Stimulated activated naive CD8-positive, alpha-beta T cell treated with anti-CD3 and anti-CD28 coated beads, Interleukin-15, amount 100 ng/mL, for 72 hours (primary cell): Measurements from ENCODE around the gene SEMA5A.

ENCODE experiments used
- ATAC-seq: fragments of 150-1000 bp; cut with Tn5 transposase; 2 replicates; pipeline ENCODE4 v1.10.0; 2021; ENCODE audit warnings: mild to moderate bottlenecking, moderate library complexity
- DNase-seq, 2 donors: peaks; one replicate each; pipeline ENCODE4 v3.0.0; 2021 to 2022
- H3K27ac Mint-ChIP-seq, 2 donors: one replicate each; pipeline ENCODE4 v1.8.0; 2022; ENCODE audit warnings: mild to moderate bottlenecking in 2 of 2, mixed read lengths in 2 of 2, moderate library complexity in 2 of 2
- H3K27me3 Mint-ChIP-seq: one replicate; pipeline ENCODE4 v1.8.0; 2022; ENCODE audit warnings: mixed read lengths
- H3K4me1 Mint-ChIP-seq: one replicate; pipeline ENCODE4 v1.8.0; 2022; ENCODE audit warnings: mild to moderate bottlenecking, mixed read lengths
- H3K4me3 Mint-ChIP-seq, 2 donors: one replicate each; pipeline ENCODE4 v1.8.0; 2022; ENCODE audit warnings: mild to moderate bottlenecking in 2 of 2, mixed read lengths in 2 of 2, moderate library complexity in 1 of 2
- H3K9me3 Mint-ChIP-seq, 2 donors: one replicate each; pipeline ENCODE4 v1.8.0; 2022; ENCODE audit warnings: mixed read lengths in 2 of 2

Gene SEMA5A

DNA sequence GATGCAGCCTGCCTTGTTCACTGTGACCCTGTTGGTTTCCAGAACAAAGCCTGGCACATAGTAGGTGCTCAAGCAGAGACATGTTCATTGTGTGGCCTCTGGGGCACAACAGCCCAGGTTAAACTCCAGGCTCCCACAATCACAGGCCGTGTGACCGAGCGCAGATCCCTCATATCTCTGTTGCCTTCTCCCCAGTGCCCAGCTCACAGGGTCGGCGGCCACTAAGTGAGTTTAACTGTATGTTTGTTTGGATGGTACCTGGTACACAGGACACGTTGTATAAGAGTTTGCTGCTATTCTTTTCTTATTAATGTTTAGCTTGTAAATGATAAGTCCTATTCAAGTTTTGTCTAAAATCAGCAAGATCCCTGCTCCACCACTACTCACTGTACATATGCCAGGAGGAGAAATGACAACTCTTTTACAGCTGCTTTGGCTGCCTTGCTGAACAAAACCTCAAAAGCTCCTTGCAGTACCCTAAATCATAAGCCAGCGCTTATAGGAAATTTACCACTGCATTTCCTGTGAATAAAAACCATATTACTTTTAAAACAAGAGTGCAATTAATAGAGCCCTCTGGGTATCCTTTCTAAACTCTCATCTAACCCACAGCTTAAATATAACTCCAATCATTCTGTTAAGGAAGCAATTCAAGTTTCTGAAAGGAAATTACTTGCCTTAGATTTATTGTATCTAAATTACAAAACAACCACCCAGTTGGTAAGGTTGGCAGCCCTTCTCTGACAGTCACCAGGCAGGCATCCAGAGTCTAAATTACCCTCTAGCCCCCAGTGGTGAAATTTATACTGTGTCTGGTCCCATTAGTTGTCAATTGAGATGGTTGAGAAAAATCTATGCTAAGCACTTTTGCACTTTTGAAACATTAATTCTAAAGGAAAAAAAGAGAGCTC lies 379.4 kb downstream of the SEMA5A start:
- DNase-seq = no peak
- Mint-ChIP-seq H3K4me3 (no peak overlapping the region), H3K27me3 (no peaks in the 10 kb centered on the region), H3K4me1 (no peaks in the 10 kb centered on the region), H3K27ac (no peak overlapping the region), H3K9me3 (peaks cover 0 to 9% of the 10 kb centered on the region in 2 donors)
- no peak for ATAC-seq

DNA sequence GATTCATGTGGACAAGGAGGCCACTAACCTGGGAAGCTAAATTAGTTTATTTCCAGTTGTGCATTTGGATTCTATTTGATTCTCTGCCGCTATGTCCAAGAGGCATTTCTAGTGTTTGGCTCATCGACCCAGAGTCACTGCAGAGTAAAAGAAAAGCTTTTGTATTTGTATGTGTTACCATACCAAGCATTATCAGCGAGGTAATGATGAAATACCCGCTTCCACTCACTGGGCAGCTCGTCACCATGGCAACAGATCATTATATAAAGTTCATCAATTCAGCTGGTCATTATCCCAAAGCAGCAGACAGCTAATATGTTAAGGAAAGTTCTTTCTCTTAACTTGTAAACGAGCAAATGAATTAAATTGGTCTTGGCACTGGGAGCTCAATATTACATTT lies 380.3 kb downstream of the SEMA5A start:
- Mint-ChIP-seq H3K27ac (no peak overlapping the region), H3K4me1 (no peaks in the 10 kb centered on the region), H3K9me3 (peaks cover 0 to 9% of the 10 kb centered on the region in 2 donors), H3K27me3 (no peaks in the 10 kb centered on the region), H3K4me3 (no peak overlapping the region)
- DNase-seq (no peak), ATAC-seq (no peak)

- Mint-ChIP-seq H3K27ac (no peak overlapping the region), H3K27me3 (no peaks in the 10 kb centered on the region), H3K9me3 (peaks cover 4 to 23% of the 10 kb centered on the region in 2 donors), H3K4me1 (no peaks in the 10 kb centered on the region), H3K4me3 (no peak overlapping the region)
- ATAC-seq (no peak), DNase-seq (no peak)
These were observed 385.1 kb downstream of the SEMA5A start for GRCh38 chr5:9160747-9161146.

GRCh38 chr5:9157811-9158210 lies 388.1 kb downstream of the SEMA5A start:
- Mint-ChIP-seq H3K27me3 (no peaks in the 10 kb centered on the region), H3K27ac (no peak overlapping the region), H3K4me3 (no peak overlapping the region), H3K9me3 (peaks cover 4 to 23% of the 10 kb centered on the region in 2 donors), H3K4me1 (no peaks in the 10 kb centered on the region)
- DNase-seq = no peak
- ATAC-seq = no peak

- Mint-ChIP-seq H3K4me3 (no peak overlapping the region), H3K27me3 (no peaks in the 10 kb centered on the region), H3K9me3 (peaks cover 4 to 23% of the 10 kb centered on the region in 2 donors), H3K27ac (no peak overlapping the region), H3K4me1 (no peaks in the 10 kb centered on the region)
- DNase-seq (no peak), ATAC-seq (no peak)
These were observed 388.9 kb downstream of the SEMA5A start for GRCh38 chr5:9157020-9157419.

DNA sequence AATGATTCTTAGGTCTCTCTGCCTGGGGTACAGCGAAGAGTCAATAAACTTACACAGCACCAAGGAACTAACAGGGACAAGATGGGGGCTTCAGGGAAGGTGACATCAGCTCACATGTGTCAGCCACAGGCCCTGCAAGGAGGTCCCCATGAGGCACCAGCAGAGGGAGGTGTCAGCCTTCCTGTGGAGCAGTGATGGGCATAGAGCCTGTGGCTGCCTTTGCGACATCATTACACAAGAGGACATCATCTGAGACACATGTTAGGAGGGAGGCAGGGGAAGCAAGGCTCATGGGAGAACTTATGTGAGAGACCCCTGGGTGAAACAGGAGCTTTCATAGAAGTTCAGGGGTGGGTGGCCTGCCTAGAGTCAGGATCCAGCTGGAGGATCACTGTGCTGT lies 389.6 kb downstream of the SEMA5A start:
- H3K9me3 Mint-ChIP-seq = peaks cover 4 to 23% of the 10 kb centered on the region in 2 donors
- H3K4me1 Mint-ChIP-seq = no peaks in the 10 kb centered on the region
- no peaks in the 10 kb centered on the region for H3K27me3 Mint-ChIP-seq
- no peak overlapping the region for H3K4me3 Mint-ChIP-seq
- DNase-seq (no peak), ATAC-seq (no peak)
- no peak overlapping the region for H3K27ac Mint-ChIP-seq

DNA sequence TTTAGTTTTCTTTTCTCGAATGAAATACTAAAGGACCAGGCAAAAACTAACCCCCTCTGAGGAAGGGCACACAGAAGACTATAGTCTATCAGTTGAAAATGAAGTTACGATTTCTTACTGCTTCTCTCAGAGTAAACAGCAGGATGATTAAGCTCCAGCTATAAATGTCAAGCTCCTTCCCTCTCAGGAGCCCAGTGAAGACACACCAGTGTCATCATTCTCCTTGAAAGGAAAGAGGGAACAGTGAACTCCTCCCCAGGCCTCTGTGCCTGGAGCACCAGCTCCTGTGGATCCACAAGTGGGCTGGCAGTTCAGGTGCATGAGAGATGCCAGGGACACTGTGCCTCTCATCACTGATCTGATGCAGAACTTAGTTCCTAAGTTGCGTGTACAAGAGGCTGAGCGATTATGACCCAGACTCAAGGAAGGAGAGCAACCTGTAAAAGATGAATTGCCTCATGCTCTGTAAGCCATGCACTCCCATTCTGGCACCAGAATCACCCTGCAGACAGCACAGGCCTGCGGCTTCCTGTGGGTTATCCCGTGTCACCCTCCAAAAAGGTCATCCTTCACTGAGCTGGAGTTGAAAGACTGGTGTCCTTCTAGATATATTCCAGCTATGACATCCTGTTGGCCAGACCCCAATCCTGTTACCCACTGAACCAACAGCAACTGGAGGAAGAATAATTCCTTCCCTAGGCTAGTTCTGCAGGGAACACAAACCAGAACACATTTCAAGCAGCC lies 394.0 kb downstream of the SEMA5A start:
- H3K4me3 Mint-ChIP-seq = no peak overlapping the region
- H3K4me1 Mint-ChIP-seq = no peaks in the 10 kb centered on the region
- no peaks in the 10 kb centered on the region for H3K27me3 Mint-ChIP-seq
- ATAC-seq (no peak), DNase-seq (no peak)
- no peak overlapping the region for H3K27ac Mint-ChIP-seq
- no peaks in the 10 kb centered on the region for H3K9me3 Mint-ChIP-seq

- DNase-seq (no peak), ATAC-seq (no peak)
- Mint-ChIP-seq H3K4me1 (no peaks in the 10 kb centered on the region), H3K4me3 (no peak overlapping the region), H3K27ac (no peak overlapping the region), H3K27me3 (no peaks in the 10 kb centered on the region), H3K9me3 (no peaks in the 10 kb centered on the region)
These were observed 395.9 kb downstream of the SEMA5A start for GRCh38 chr5:9149988-9150387.

DNA sequence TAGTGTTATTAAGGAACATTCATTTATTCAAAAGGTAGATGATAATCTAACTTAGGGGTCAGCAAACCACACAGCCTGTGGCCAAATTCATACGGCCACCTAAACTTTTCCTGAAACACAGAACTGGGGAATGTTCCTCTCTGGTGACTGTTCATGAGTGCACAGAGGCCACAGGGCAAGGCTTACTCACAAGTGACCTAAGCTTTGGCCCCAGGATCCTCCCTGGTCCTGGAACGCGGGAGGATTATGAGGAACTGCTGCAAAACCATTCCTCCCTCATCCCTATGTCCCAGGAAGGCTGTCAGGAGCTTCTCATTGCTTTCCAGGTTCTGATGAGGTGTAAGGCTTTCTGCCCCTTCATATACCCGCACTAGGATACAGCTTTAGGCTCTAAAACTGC lies 397.6 kb downstream of the SEMA5A start:
- DNase-seq (no peak), ATAC-seq (no peak)
- Mint-ChIP-seq H3K4me1 (no peaks in the 10 kb centered on the region), H3K27me3 (no peaks in the 10 kb centered on the region), H3K9me3 (no peaks in the 10 kb centered on the region), H3K4me3 (no peak overlapping the region), H3K27ac (no peak overlapping the region)

DNA sequence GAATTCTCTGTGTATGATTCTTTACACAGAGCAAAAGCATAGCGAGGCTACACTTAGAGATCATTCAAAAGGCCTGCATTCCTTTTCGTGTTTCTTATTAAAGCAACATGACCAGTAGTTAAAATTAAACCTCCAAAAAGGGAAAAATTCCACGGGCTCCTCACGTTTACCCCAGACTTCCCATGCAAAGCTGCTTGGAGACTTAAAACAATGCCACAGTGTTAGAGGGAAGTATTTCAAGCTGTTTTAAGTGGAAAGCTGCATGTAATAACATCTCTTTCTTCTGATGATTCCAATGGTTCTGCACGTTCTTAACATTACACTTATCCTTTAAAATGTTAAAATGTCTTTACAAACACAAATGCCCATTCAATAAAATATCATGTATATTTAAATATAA lies 405.2 kb downstream of the SEMA5A start:
- Mint-ChIP-seq H3K4me3 (no peak overlapping the region), H3K27ac (no peak overlapping the region), H3K9me3 (peaks cover 0 to 9% of the 10 kb centered on the region in 2 donors), H3K27me3 (no peaks in the 10 kb centered on the region), H3K4me1 (no peaks in the 10 kb centered on the region)
- ATAC-seq (no peak), DNase-seq (no peak)

- DNase-seq (no peak), ATAC-seq (no peak)
- H3K4me1 Mint-ChIP-seq = no peaks in the 10 kb centered on the region
- no peak overlapping the region for H3K4me3 Mint-ChIP-seq
- H3K27ac Mint-ChIP-seq = peak overlapping the region in 1 of 2 donors; percentile 74
- H3K9me3 Mint-ChIP-seq = peaks cover 0 to 9% of the 10 kb centered on the region in 2 donors
- H3K27me3 Mint-ChIP-seq = no peaks in the 10 kb centered on the region
These were observed 405.7 kb downstream of the SEMA5A start for GRCh38 chr5:9140202-9140601.

DNA sequence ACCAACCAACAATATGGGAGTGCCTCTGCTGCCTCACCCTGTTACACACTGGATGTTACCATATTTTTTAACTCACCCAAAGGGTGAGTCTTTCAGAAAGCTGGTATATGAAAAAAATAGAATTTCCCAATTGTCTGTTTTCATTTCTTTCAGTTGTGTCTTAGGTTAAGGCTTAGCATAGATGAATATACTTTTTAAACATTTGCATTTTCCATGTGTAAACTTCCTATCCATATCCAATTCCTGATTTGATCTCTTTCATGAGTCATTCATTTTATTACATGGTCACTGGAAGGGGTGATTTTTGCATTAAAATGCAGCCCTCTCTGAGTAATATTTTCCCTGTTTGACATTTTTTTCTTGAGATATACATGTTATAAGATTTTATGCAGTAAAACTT lies 406.5 kb downstream of the SEMA5A start:
- Mint-ChIP-seq H3K9me3 (peaks cover 0 to 9% of the 10 kb centered on the region in 2 donors), H3K4me1 (no peaks in the 10 kb centered on the region), H3K27me3 (no peaks in the 10 kb centered on the region), H3K4me3 (no peak overlapping the region), H3K27ac (no peak overlapping the region)
- ATAC-seq (no peak), DNase-seq (no peak)

- H3K9me3 Mint-ChIP-seq = peaks cover 14 to 20% of the 10 kb centered on the region in 2 donors
- no peak overlapping the region for H3K27ac Mint-ChIP-seq
- H3K4me3 Mint-ChIP-seq = no peak overlapping the region
- H3K27me3 Mint-ChIP-seq = no peaks in the 10 kb centered on the region
- no peaks in the 10 kb centered on the region for H3K4me1 Mint-ChIP-seq
- no peak for ATAC-seq
- DNase-seq = no peak
These were observed 417.7 kb downstream of the SEMA5A start for GRCh38 chr5:9128136-9128535.

DNA sequence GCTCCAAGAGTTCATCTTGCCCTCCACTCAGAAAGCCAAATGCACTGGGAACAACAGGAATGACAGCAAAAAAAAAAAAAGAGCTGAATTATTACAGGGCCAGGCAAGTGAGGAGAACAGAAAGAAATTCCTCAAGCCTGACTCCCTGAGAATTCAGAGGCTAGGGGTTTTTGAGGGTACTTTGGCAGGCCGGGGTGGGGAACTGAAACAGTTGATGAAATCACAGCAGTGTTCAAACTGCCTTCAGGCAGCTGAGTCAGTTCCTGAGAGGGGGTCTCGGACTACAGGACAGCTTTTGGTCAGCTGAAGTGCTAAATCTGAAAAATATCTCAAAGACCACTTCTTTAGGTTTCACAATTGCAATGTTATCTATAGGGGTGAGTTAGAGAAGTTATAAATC lies 419.4 kb downstream of the SEMA5A start:
- Mint-ChIP-seq H3K27me3 (no peaks in the 10 kb centered on the region), H3K27ac (no peak overlapping the region), H3K4me3 (no peak overlapping the region), H3K4me1 (no peaks in the 10 kb centered on the region), H3K9me3 (peaks cover 14 to 20% of the 10 kb centered on the region in 2 donors)
- DNase-seq = no peak
- no peak for ATAC-seq

- H3K4me3 Mint-ChIP-seq = no peak overlapping the region
- peaks cover 14 to 20% of the 10 kb centered on the region in 2 donors for H3K9me3 Mint-ChIP-seq
- no peak for ATAC-seq
- H3K27ac Mint-ChIP-seq = no peak overlapping the region
- DNase-seq = no peak
- H3K4me1 Mint-ChIP-seq = no peaks in the 10 kb centered on the region
- H3K27me3 Mint-ChIP-seq = no peaks in the 10 kb centered on the region
These were observed 420.0 kb downstream of the SEMA5A start for GRCh38 chr5:9125852-9126251.

DNA sequence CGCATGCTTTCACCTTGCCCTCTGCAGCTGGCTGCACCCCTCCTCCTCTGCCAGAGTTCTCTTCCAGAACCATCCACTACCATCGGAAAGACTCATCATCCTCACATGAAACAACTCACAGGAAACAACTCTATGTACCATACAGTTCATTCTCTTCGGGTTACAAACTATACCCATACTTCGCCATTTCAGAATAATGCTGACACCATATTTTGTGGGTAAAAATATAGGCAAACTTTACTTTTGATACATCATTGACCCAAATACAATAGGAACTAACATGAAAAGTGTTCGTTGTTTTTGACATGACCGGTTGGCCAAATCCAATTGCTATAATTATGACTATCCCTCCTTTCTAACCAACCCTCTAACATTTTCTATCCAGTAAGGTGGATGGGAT lies 421.0 kb downstream of the SEMA5A start:
- H3K27ac Mint-ChIP-seq = no peak overlapping the region

More for the DNA sequence above, 421.0 kb downstream of the SEMA5A start:
- H3K9me3 Mint-ChIP-seq = peaks cover 14 to 20% of the 10 kb centered on the region in 2 donors
- no peak overlapping the region for H3K4me3 Mint-ChIP-seq
- H3K4me1 Mint-ChIP-seq = no peaks in the 10 kb centered on the region
- ATAC-seq = no peak
- no peak for DNase-seq
- no peaks in the 10 kb centered on the region for H3K27me3 Mint-ChIP-seq
